Upper lobe of left lung (tissue), 4 donors: ENCODE measurements around the gene CD300A.

Experiments used
- CTCF ChIP-seq, 6 experiments: fragments of 450-650 bp in 4 of 6; fragments of 200-600 bp in 2 of 6; sonication (generic) in 2 of 6; IDR thresholded peaks; one replicate each; pipeline ENCODE4 v1.5.1; 2016 to 2019; ENCODE audit warnings: antibody characterized with exemption in 6 of 6
- EP300 ChIP-seq, 4 donors: sonication (generic); formaldehyde crosslinking; IDR thresholded peaks; one replicate each; pipeline ENCODE4 v1.5.1; 2017; ENCODE audit warnings: antibody characterized with exemption in 4 of 4, control low read depth in 2 of 4
- POLR2A ChIP-seq, 4 donors: fragments of 450-650 bp; IDR thresholded peaks; one replicate each; pipeline ENCODE4 v1.5.1; 2016 to 2017; ENCODE audit warnings: antibody characterized with exemption in 4 of 4, mild to moderate bottlenecking in 2 of 4
- POLR2AphosphoS5 ChIP-seq, 2 donors: sonication (generic); formaldehyde crosslinking; IDR thresholded peaks; one replicate each; pipeline ENCODE4 v1.5.1; 2017; ENCODE audit warnings: antibody characterized with exemption in 2 of 2

- TF ChIP-seq POLR2A (IDR thresholded peaks at IDR 0.05) (no peak), POLR2AphosphoS5 (IDR thresholded peaks at IDR 0.05) (no peak), EP300 (IDR thresholded peaks at IDR 0.05) (no peak), CTCF (IDR thresholded peaks at IDR 0.05) (no peak)
These were observed 26.5 kb upstream of the CD300A start for GRCh38 chr17:74439691-74440567.
